Smooth muscle cell (in vitro differentiated cells): ENCODE measurements around the gene PDE4D. TPM values are rescaled to one million over a fixed set of nuclear protein-coding genes. Genes with fewer than 3 reads are reported as not detected.

ENCODE experiments used
- DNase-seq: peaks from one replicate; lab custom pipeline; 2025; ENCODE audit not compliant: unreplicated experiment; lab: John Stamatoyannopoulos, UW
- H2AFZ ChIP-seq: fragments of 200-600 bp; sonication (generic); 2 replicates; pipeline ENCODE4 v1.6.0; 2016; ENCODE audit warnings: antibody characterized with exemption, low read depth, mild to moderate bottlenecking
- H3F3A ChIP-seq: fragments of 200-600 bp; sonication (generic); 2 replicates; pipeline ENCODE4 v1.6.0; 2017; ENCODE audit warnings: antibody characterized with exemption, low read depth
- H3K27ac ChIP-seq: fragments of 200-600 bp; sonication (generic); 2 replicates; pipeline ENCODE4 v1.5.1; 2016; ENCODE audit warnings: low read depth, mild to moderate bottlenecking
- H3K27me3 ChIP-seq: fragments of 200-600 bp; sonication (generic); 2 replicates; pipeline ENCODE4 v1.6.1; 2016; ENCODE audit warnings: low read depth, mild to moderate bottlenecking
- H3K36me3 ChIP-seq: fragments of 200-600 bp; sonication (generic); 2 replicates; pipeline ENCODE4 v1.5.1; 2016; ENCODE audit warnings: low read depth
- H3K4me1 ChIP-seq: fragments of 200-600 bp; sonication (generic); 2 replicates; pipeline ENCODE4 v1.5.1; 2016; ENCODE audit warnings: low read depth
- H3K4me2 ChIP-seq: fragments of 200-600 bp; sonication (generic); 2 replicates; pipeline ENCODE4 v1.6.0; 2016; ENCODE audit warnings: mild to moderate bottlenecking
- H3K4me3 ChIP-seq: fragments of 200-600 bp; sonication (generic); 2 replicates; pipeline ENCODE4 v1.5.1; 2016; ENCODE audit warnings: mild to moderate bottlenecking
- H3K79me2 ChIP-seq: fragments of 200-600 bp; sonication (generic); 2 replicates; pipeline ENCODE4 v1.6.0; 2016; ENCODE audit warnings: low read depth, mild to moderate bottlenecking
- H3K9ac ChIP-seq: fragments of 200-600 bp; sonication (generic); 2 replicates; pipeline ENCODE4 v1.6.0; 2016; ENCODE audit warnings: low read depth
- H3K9me3 ChIP-seq: fragments of 200-600 bp; sonication (generic); replicated peaks from 2 replicates; pipeline ENCODE4 v1.5.1; 2016; ENCODE audit warnings: low read depth
- H4K20me1 ChIP-seq: fragments of 200-600 bp; sonication (generic); 2 replicates; pipeline ENCODE4 v1.6.0; 2016; ENCODE audit warnings: low read depth
- CTCF ChIP-seq: fragments of 200-600 bp; sonication (generic); IDR thresholded peaks from 2 replicates; pipeline ENCODE4 v1.5.1; 2017; ENCODE audit warnings: borderline replicate concordance, mild to moderate bottlenecking, antibody characterized with exemption; ENCODE audit not compliant: insufficient read depth, poor library complexity, severe bottlenecking
- WGBS: methylation state at CpG from one replicate; pipeline ENCODE4 v1.1.7; 2016; ENCODE audit warnings: low lambda C conversion rate; 5-methylcytosine and 5-hydroxymethylcytosine counted together
- polyA plus RNA-seq: library from polyadenylated mRNA; unstranded; fragments of >200 nt; fragmentation: Nextera tagmentation; extraction: Ambion mirVana; gene quantifications from 2 replicates; pipeline ENCODE4 v1.2.1, GENCODE V29; 2016
- total RNA-seq: library from RNA; depleted of rRNA; stranded (reverse); fragments of >200 nt; gene quantifications from 2 replicates; pipeline ENCODE4 v1.2.3, GENCODE V29; 2014

Gene PDE4D
- total and polyA plus RNA-seq, 2 experiments from 2014 or later = 16.4 to 61.0 TPM

- no peaks in the 10 kb centered on the region for H3K79me2 ChIP-seq
- no peak for TF ChIP-seq CTCF
- 39% methylated on average over 8 of the region's 8 CpGs for WGBS
- H3K36me3 ChIP-seq = no peaks in the 10 kb centered on the region
- no peak overlapping the region for H3K4me3 ChIP-seq
- no peaks in the 10 kb centered on the region for H3K27me3 ChIP-seq
- H3K9ac ChIP-seq = no peak overlapping the region
- peaks cover 25% of the 10 kb centered on the region for H3K4me1 ChIP-seq
- H2AFZ ChIP-seq = no peak overlapping the region
- H3K27ac ChIP-seq = peak overlapping the region; percentile 69
- peaks cover 4% of the 10 kb centered on the region for H4K20me1 ChIP-seq
- no peaks in the 10 kb centered on the region for H3K9me3 ChIP-seq
- no peak for DNase-seq
- H3F3A ChIP-seq = peaks cover 13% of the 10 kb centered on the region
- H3K4me2 ChIP-seq = peak overlapping the region; percentile 64
Observed at GRCh38 chr5:59648949-59649921, 244.3 kb downstream of the PDE4D start.

- Histone ChIP-seq H3F3A (peaks cover 13% of the 10 kb centered on the region), H3K79me2 (no peaks in the 10 kb centered on the region), H3K27ac (peak overlapping the region; percentile 69), H3K4me2 (peak overlapping the region; percentile 64), H3K4me3 (no peak overlapping the region), H3K27me3 (no peaks in the 10 kb centered on the region), H4K20me1 (peaks cover 4% of the 10 kb centered on the region), H2AFZ (no peak overlapping the region), H3K36me3 (no peaks in the 10 kb centered on the region), H3K9me3 (no peaks in the 10 kb centered on the region), H3K4me1 (peaks cover 25% of the 10 kb centered on the region), H3K9ac (no peak overlapping the region)
- no peak for TF ChIP-seq CTCF
- WGBS = 61% methylated on average over 1 of the region's 1 CpG
- no peak for DNase-seq
Observed at GRCh38 chr5:59648038-59648831, 245.3 kb downstream of the PDE4D start.

GRCh38 chr5:59645380-59645779 is 248.1 kb downstream of the PDE4D start:
- no peak overlapping the region for H3K4me2 ChIP-seq
- no peak for TF ChIP-seq CTCF
- 96% methylated on average over 2 of the region's 2 CpGs for WGBS
- DNase-seq = no peak
- H3K79me2 ChIP-seq = no peaks in the 10 kb centered on the region
- no peaks in the 10 kb centered on the region for H3K9me3 ChIP-seq
- H3K4me1 ChIP-seq = peaks cover 25% of the 10 kb centered on the region
- peaks cover 13% of the 10 kb centered on the region for H3F3A ChIP-seq
- H3K36me3 ChIP-seq = no peaks in the 10 kb centered on the region
- no peak overlapping the region for H3K27ac ChIP-seq
- H3K9ac ChIP-seq = no peak overlapping the region
- no peak overlapping the region for H2AFZ ChIP-seq
- H4K20me1 ChIP-seq = peaks cover 9% of the 10 kb centered on the region
- no peaks in the 10 kb centered on the region for H3K27me3 ChIP-seq
- H3K4me3 ChIP-seq = no peak overlapping the region
